GM19035 (cell line): Measurements from ENCODE around the gene YPEL3.
A peak's percentile ranks its signal among the peaks of the same experiment; 100 is the strongest.

Source experiments
- ATAC-seq: cut with Tn5 transposase; IDR thresholded peaks from one replicate; pipeline ENCODE4 v1.9.1; 2021; ENCODE audit not compliant: unreplicated experiment

Gene YPEL3

GRCh38 chr16:30091474-30092372 lies 4.3 kb downstream of the YPEL3 start, which contains the start of gene TBX6:
Gene TBX6, minus strand, starts transcription at chr16:30091924. Its CDS starts 731 bp downstream, at chr16:30091193.
- peak; percentile 61 for ATAC-seq

DNA sequence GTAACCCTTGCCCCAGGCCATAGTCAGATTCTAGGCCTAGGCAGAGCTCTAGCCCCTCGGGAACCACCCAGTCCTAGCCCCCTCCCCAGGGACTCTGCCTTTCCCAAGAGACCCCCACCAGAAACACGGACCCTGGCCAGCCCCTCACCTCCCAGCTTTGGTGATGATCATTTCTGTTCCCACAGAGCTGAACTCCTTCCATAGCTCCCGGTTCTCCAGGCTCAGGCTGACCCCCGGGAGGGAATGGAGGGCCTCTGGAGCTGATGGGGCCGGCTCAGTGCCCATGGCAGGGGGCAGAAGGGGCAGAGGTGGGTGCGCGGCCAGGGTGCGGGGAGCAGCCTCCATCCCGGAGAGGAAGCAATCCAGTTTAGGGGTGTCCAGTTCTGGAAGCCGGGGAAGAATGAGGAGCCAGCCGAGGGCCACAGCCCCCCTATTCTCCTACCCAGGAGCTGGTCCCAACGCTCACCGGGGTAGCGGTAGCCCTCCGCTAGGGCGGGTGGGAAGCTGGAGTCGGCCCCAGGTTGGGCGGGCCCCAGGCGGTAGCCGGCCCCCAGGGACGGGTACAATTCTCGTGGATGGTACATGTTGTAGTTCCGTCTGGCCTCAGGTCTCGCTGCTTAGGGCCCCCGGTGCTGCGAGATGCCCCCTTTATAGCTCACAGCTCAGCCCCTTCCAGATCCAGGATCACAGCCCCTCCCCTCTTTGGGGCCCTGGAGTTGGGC lies 5.2 kb downstream of the YPEL3 start:
- ATAC-seq = no peak

DNA sequence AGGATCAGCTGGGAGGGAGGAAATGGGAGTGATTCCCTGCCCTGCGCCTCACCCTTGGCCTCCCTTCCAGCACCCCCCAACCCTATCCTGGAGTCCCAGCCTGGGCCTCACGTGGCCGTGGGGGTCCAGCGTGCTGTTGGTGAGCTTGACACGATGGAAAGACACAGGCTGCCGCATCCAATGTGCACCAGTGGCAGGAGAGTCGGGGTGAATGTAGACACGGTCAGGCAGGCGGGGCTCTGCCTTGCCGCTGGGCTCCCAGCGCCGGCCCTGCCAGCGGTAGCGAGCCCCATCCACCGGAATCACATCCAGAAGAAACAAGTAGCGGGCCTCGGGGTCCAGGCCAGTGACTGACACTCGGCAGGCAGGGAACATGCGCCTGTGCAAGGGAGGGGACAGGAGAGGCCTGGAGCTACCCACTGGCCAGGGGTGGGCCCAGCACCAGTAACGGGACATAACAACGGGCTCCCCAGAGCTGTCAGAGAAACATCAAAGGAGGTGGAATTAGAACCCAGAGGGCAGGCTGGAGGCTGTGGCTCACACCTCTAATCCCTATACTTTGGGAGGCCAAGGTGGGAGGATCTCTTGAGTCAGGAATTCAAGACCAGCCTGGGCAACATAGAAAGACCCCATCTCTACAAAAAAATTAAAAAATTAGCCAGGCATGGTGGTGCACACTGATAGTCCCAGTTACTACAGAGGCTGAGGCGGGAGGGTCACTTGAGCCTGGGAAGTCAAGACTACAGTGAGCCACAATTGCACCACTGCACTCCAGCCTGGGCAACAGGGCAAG lies 7.0 kb downstream of the YPEL3 start:
- ATAC-seq = no peak

DNA sequence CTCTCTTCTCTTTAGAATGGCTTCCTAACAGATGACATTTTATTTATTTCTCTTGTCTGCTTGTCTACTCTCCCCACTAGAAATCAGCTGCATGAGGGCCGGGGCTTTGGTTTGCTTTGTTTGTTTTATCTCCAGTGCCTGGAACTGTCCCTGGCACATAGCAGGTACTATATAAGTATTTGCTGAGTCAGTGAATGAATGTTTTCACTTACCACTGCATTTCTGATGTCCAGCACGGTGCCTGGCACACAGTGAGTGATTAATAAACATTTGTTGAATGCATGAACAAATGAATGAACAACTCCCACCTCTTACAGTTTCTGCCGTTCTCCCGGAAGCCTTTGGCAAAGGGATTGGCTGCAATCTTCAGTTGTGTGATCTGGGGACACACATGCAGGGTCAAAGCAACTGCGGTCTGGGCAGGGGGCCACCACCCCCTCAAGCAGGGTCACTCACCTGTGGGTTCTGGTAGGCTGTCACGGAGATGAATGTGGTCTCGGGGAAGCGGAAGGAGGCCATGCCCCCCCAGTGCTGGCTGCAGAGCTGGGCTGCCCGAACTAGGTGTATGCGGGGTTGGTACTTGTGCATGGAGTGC lies 7.7 kb downstream of the YPEL3 start:
- ATAC-seq = no peak

DNA sequence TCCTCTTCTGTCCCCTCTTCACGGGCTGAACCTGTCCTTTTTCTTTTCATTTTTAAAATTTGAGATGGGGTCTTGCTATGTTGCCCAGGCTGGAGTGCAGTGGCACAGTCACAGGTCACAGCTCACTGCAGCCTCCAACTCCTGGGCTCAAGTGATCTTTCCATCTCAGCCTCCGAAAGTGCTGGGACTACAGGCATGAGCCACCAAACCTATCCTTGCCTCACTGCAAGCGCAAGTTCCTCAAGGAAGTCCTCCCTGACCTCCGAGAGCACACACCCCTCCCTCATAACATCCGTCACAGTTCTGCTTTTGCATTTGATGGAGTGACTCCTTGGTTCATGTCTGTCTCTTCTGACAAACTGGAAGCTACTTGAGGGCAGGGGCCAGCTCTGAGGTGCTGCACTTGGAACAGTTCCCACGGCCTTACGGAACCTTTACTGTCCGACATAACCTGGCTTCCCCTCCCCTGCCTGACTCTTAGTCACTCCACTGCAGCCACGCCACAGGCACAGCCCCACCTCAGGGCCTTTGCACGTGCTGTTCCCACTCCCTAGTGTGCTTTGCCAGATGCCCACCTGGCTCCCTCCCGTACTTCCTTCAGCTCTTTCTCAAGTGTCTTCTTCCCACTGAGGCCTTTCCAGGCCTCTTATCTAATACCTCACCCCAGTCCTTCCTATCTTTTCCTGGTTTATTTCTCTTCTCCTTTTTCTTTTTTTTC lies 8.7 kb downstream of the YPEL3 start:
- no peak for ATAC-seq

GRCh38 chr16:30086291-30087140 lies 9.5 kb downstream of the YPEL3 start:
- no peak for ATAC-seq

DNA sequence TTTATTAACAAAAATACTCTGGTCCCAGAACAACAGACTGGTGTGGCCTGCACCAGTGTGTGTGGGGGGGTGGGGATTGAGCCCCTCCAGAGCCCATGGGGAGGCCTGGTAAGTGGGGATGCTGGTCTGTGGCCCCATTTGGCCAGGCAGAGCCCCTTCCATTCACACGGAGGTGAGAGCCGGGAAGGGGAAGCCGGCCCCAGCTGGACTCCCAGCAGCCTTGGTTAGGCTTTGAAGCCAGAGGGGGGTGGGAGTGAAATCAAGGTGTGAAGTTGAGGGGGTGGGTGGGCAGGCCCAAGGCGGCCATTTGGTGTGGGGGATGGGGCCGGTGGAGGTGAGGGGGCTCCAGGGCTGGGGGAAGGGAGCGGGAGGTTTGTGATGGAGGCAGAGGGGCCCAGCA lies 10.2 kb downstream of the YPEL3 start:
- ATAC-seq = no peak

- no peak for ATAC-seq
These were observed 10.8 kb downstream of the YPEL3 start for GRCh38 chr16:30085247-30085646.

- no peak for ATAC-seq
These were observed 11.2 kb downstream of the YPEL3 start for GRCh38 chr16:30084816-30085159.

- no peak for ATAC-seq
These were observed 11.8 kb downstream of the YPEL3 start for GRCh38 chr16:30084096-30084815.

DNA sequence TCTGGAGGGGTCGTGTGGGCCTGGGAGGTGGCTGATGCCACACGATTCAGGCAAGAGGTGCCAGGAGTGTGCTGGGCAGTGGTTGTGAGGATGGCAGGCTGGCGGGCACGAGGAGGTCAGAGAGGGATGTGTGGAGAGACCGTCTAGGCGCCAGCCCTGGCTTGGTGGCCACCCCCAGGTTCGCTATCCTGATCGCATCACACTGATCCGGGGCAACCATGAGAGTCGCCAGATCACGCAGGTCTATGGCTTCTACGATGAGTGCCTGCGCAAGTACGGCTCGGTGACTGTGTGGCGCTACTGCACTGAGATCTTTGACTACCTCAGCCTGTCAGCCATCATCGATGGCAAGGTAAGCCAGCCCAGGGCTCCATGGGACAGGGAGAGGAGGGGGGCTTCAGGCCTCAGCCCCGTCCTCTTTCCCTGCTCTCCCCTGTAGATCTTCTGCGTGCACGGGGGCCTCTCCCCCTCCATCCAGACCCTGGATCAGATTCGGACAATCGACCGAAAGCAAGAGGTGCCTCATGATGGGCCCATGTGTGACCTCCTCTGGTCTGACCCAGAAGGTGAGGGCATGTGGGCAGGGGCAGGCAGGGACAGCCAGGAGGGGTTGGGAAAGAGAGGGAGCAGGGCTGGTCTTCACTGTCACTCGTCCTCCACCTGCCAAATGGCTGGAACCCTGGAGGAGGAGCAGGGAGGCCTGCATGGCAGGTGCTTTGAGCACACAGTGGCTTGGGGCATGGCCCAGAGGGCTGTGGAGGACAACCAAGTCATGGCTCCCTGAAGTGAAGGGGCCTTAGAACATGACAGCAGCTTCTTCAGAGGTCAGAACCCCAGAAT lies 12.6 kb downstream of the YPEL3 start:
- ATAC-seq = no peak

GRCh38 chr16:30082545-30083090 lies 13.4 kb downstream of the YPEL3 start:
- ATAC-seq = no peak

- no peak for ATAC-seq
These were observed 16.5 kb downstream of the YPEL3 start for GRCh38 chr16:30079480-30079879.

- no peak for ATAC-seq
These were observed 17.3 kb downstream of the YPEL3 start for GRCh38 chr16:30078744-30079143.

DNA sequence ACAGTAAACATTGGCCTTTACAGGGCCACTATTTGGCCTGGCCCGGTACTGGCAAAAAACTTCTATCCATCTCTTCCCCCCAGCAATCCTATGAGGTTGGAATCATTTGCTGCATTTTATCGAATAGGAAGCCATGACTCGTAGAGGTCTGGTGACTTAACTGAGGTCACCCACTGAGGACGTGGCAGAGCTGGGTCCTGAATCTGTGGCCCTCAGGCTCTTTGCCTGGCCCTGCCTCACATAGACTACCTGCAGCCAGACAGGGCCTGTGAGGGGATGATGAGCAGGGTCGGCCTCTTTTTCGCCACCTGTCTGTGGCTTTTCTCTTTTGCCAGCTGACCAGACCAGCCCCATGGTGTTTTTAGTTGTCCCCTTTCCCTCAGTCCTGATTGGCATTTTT lies 18.4 kb downstream of the YPEL3 start:
- no peak for ATAC-seq

GRCh38 chr16:30076276-30076791 lies 19.7 kb downstream of the YPEL3 start:
- ATAC-seq = peak; percentile 28

DNA sequence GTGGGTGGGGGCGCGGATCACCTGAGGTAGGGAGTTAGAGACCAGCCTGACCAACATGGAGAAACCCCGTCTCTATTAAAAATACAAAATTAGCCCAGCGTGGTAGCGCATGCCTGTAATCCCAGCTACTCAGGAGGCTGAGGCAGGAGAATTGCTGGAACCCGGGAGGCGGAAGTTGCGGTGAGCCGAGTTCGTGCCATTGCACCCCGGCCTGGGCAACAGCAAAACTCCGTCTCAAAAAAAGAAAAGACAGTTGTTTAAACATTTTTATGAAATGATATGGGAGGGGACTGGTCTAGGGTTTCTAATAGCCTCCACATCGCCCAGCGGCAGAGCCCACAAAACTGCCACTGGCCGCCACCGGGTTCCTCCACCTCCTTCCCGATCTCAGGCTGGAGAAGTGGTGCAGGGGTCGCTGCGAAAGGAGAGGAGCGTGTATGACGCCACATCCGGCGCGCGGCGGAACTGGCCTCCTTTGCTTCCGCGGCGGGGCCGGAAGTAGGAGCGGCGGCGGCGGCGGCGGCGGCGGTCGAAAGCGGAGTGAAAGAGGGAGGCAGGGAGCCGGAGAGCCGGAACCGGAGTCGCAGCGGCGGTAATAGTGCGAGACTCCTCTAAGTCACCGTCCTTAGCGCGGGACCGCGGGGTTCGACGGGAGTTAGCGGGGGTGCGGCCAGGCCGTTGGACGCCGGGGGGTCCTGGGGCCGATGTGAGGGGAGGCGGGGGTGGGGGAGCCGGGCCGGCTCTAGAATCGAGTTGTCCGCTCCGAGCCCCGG lies 20.3 kb downstream of the YPEL3 start, which contains the start of gene PPP4C:
Gene PPP4C, plus strand, starts transcription at position 492 of the 773 bp plus-strand sequence. CDS start 384 bp downstream, outside the sequence.
- ATAC-seq = peak; percentile 82
